ENCODE results near the gene RPS23.

RPS23 gene

GRCh38 chr5:82277987-82278710 is at the start of gene RPS23:
RPS23 (minus strand) TSS chr5:82278354; CDS start chr5:82278323, 31 bp downstream.
- DNase-seq = peak; percentile 91

DNA sequence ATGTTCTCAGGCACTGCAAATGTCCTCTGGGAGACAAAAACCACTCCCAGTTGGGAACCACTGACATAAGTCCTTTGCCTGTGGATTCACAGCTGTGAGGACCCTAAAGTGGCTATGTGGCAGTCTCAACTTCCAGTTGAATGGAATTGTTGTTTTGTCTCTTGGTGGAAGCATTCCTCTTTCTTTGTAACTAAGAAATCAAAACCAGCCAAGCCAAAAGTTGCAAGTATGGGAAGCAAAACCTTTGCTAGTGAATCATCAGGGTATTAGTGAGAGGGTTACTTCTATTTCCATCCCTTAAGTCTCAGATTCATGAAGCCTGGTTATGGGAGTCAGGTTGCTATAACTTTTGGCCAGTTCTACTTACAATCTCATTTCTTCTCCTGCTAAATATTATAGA is 49.8 kb upstream of the RPS23 start:
- DNase-seq = no peak

- DNase-seq = no peak
These were observed 47.8 kb upstream of the RPS23 start for GRCh38 chr5:82325996-82326395.

- no peak for DNase-seq
These were observed 47.0 kb upstream of the RPS23 start for GRCh38 chr5:82325155-82325554.

DNA sequence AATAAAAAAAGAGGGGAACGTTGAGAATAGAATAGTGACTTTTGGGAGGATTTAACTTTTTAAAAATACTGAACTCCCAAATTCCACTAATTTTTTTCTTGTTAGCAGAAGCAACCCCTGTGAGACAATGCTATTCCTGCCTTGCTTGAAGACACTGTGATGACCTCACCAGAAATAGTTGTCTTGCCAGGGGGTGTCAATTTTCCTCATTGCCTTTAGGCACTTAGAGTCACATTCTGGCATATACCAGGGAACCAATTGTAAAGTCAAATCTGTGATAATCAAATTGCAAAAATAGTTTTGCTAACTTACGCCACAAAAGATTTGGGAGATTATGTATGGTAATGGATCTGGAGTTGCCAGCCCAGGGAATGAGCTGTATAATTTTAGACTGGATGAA is 42.8 kb upstream of the RPS23 start:
- DNase-seq = no peak

GRCh38 chr5:82319651-82320376 is 41.7 kb upstream of the RPS23 start:
- no peak for DNase-seq

- no peak for DNase-seq
These were observed 41.0 kb upstream of the RPS23 start for GRCh38 chr5:82319192-82319591.

DNA sequence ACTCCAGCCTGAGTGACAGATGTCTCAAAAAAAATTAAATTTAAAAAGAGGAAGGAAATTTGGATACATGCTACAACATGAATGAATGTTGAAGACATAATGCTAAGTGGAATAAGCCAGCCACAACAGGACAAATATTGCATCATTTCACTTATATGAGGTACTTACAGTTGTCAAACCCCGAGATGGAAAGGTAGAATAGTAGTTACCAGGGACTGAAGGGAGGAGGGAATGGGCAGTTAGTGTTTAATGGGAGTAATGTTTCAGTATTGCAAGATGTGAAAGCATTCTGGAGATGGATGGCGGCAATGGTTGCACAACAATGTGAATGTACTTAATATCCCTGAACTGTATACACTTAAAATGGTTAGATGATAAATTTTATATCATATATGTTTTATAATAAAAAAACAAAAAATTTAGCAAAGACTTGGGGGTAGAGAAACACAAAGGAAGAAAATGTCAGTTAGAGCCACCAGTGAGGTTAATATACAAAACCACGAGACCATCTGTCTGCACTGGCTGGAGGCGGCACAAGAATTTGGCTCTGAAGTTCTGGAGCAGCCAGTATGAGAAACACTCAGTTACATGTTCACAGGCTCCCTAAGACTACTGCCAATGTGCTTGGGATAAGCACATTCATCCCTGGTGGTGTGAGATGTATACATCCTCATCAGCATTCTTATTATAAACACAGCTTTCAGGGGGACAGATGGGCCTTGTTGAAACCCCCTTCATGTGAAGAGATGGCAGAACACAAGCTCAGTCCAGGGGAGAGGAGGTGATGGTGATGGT is 37.0 kb upstream of the RPS23 start:
- DNase-seq = no peak

DNA sequence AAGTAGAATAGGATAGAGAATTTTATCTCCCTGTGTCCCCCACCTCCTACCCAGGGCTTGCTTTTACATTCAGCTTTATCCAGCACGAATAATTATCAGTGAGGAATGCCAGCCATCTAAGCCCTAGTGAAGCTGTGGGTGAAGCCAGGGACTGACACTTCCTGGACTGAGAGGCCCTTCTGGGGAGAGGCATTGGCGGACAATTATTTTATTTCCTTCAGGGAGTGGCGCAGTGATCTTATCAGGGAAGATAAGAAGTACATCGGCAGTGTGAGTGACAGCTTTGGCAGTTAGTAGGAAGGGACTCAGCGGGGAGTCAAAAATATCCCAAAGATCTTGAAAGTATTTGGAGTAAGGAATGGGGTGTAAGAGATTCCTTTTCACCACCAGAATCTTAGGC is 34.9 kb upstream of the RPS23 start:
- DNase-seq = no peak

- no peak for DNase-seq
These were observed 34.3 kb upstream of the RPS23 start for GRCh38 chr5:82312373-82312856.

GRCh38 chr5:82309091-82309531 is 31.0 kb upstream of the RPS23 start:
- no peak for DNase-seq

DNA sequence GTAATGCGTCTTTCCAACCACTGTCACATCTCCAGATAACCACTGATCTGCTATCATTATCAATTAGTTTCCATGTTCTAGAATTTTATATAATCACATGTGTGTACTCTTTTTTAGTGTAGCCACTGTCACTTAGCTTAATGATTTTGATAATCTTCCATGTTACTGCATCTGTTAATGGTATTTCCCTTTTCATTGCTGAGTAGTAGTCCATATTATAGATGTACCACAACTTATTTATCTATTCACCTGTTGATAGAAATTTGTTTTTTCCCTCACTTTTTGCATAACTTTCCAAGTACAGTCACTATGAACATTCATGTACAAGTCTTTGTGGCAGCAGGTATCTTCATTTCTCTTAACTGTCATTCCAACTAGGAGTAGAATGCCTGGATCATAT is 30.3 kb upstream of the RPS23 start:
- no peak for DNase-seq

GRCh38 chr5:82307451-82307850 is 29.3 kb upstream of the RPS23 start:
- DNase-seq = no peak

DNA sequence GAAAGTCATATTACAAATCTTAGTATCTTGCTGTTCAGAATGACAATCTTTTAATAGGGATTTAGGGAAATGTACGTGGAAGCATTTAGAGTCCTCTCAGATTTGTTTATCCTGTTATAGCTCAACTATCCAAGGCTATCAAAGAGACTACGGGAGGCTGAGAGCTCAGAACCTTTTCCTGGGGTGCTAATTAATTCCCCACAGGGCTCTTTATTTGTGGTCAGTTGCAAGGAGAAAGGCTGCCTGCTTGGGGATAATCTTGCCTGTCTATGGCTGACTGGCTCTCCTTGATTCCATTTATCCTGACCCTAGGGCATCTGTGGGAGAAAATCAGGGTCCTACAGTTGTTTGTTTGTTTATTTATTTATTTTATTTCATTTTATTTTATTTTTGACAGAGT is 28.0 kb upstream of the RPS23 start:
- DNase-seq = no peak

- DNase-seq = no peak
These were observed 23.0 kb upstream of the RPS23 start for GRCh38 chr5:82301190-82301589.

DNA sequence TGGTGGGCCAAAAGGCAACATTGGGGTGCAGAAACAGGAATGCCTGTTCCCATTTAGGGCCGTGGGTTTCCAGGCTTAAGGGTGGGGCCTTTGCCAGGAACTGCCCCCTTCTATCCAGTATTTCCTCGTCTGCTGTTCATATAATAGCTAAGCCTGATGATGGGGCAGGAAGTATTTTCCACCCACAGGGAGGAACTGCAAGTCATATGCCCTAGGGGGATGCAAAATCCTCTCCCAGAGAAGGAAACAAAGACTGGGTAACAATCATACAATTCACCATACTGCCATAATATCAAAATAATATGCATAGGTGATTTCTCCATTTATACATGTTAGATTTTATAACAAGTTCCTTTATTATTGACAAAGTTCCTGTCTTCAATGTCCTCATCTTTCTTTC is 20.5 kb upstream of the RPS23 start:
- DNase-seq = no peak

DNA sequence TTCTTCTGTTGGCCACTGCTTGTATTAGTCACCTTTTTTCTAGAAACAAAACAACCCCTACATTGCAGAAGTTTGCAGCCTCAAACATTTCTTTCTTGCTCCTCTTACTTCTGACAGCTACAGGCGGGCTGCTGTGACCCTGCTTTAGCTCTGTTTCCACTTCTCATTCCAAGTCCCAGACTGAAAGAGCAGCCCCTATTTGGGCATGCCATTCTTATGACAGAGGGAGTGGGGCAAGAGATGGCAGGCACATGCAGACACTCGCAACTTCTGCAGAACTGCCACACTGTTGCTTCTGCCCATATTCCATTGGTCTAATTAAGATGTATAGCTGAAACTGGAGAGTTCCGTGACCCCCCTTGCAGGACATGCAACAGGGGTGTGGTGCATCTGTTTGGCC is 19.6 kb upstream of the RPS23 start:
- DNase-seq = no peak

GRCh38 chr5:82296929-82297328 is 18.8 kb upstream of the RPS23 start:
- DNase-seq = no peak

GRCh38 chr5:82295959-82296531 is 17.9 kb upstream of the RPS23 start:
- no peak for DNase-seq

GRCh38 chr5:82295144-82295543 is 17.0 kb upstream of the RPS23 start:
- DNase-seq = no peak

GRCh38 chr5:82291420-82291819 is 13.3 kb upstream of the RPS23 start:
- no peak for DNase-seq

DNA sequence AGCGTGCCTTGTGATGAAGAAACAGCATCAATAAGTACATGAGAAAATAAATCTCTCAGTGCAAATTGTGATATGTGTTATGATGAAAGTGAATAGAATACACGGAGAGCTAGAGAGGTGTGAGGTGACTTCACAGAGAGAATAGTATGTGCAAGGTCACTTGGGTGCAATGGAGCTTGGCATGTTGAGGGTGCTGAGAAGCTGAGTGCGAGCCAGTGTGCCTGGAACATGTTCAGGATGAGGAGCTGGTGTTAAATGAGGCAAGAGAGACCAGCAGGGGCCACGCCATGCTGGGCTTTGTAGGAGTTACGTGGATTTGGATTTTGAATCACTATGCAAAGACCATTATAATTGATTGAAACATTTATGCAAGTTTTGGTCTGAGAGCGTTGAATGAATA is 12.8 kb upstream of the RPS23 start:
- DNase-seq = no peak

- DNase-seq = no peak
These were observed 11.9 kb upstream of the RPS23 start for GRCh38 chr5:82290005-82290404.

Measured in DMS 273 treated with DMSO at 0.1 percent for 48 hours (cell line).